ENCODE results near the gene PDCD1. TPM values are rescaled to one million over a fixed set of nuclear protein-coding genes. Genes with fewer than 3 reads are reported as not detected.

Gene PDCD1
- total RNA-seq, 6 donors from 2014 or later, result 0.49 to 4.2 (median 0.91) TPM; not detected in 1

- peaks cover 0 to 5% (median 0%) of the 10 kb centered on the region in 4 donors for H3K27me3 ChIP-seq
- ATAC-seq (ENCODE audit: low FRiP score in 2 of 2) (no peak), DNase-seq (peak in 1 of 2 donors; percentile 78)
- H3K9me3 ChIP-seq, result no peaks in the 10 kb centered on the region
- H3K4me1 ChIP-seq, result peaks cover 8 to 13% (median 9%) of the 10 kb centered on the region in 4 donors
- 90 to 92% methylated on average over 19 to 30 of the region's 39 CpGs for WGBS, 2 donors
- TF ChIP-seq POLR2AphosphoS5 (IDR thresholded peaks at IDR 0.05) (no peak), CTCF (IDR thresholded peaks at IDR 0.05) (no peak), POLR2A (IDR thresholded peaks at IDR 0.05) (no peak), EP300 (IDR thresholded peaks at IDR 0.05) (no peak)
- H3K4me3 ChIP-seq, result no peak overlapping the region
- no peak overlapping the region for H3K27ac ChIP-seq
- H3K36me3 ChIP-seq, result no peaks in the 10 kb centered on the region
These were observed 9.7 kb downstream of the PDCD1 start for GRCh38 chr2:241848761-241849615.

- no peak for ATAC-seq (ENCODE audit: low FRiP score in 2 of 2)
- Histone ChIP-seq H3K36me3 (no peaks in the 10 kb centered on the region), H3K4me1 (peaks cover 10 to 26% (median 16%) of the 10 kb centered on the region in 4 donors), H3K9me3 (no peaks in the 10 kb centered on the region), H3K4me3 (no peak overlapping the region), H3K27ac (no peak overlapping the region), H3K27me3 (peaks cover 0 to 5% (median 0%) of the 10 kb centered on the region in 4 donors)
- TF ChIP-seq EP300 (IDR thresholded peaks at IDR 0.05), result no peak
- no peak for TF ChIP-seq POLR2AphosphoS5 (IDR thresholded peaks at IDR 0.05)
- no peak for TF ChIP-seq POLR2A (IDR thresholded peaks at IDR 0.05)
- no peak for TF ChIP-seq CTCF (IDR thresholded peaks at IDR 0.05)
- no peak for DNase-seq
- WGBS, 2 donors, result 88 to 92% methylated on average over 22 of the region's 22 CpGs
These were observed 12.3 kb downstream of the PDCD1 start for GRCh38 chr2:241846406-241846805.

GRCh38 chr2:241844831-241845578 lies 13.7 kb downstream of the PDCD1 start:
- H3K27ac ChIP-seq, result no peak overlapping the region
- ATAC-seq (ENCODE audit: low FRiP score in 2 of 2) (no peak), DNase-seq (peak in 1 of 2 donors; percentile 79)
- peaks cover 10 to 26% (median 16%) of the 10 kb centered on the region in 4 donors for H3K4me1 ChIP-seq
- TF ChIP-seq EP300 (IDR thresholded peaks at IDR 0.05), result no peak
- TF ChIP-seq POLR2A (IDR thresholded peaks at IDR 0.05), result no peak
- no peak for TF ChIP-seq POLR2AphosphoS5 (IDR thresholded peaks at IDR 0.05)
- TF ChIP-seq CTCF (IDR thresholded peaks at IDR 0.05), result no peak
- H3K36me3 ChIP-seq, result no peaks in the 10 kb centered on the region
- peaks cover 0 to 5% (median 0%) of the 10 kb centered on the region in 4 donors for H3K27me3 ChIP-seq
- WGBS, 2 donors, result 81 to 86% methylated on average over 19 to 37 of the region's 37 CpGs
- no peaks in the 10 kb centered on the region for H3K9me3 ChIP-seq
- peak overlapping the region in 2 of 4 donors; percentile 46 to 51 for H3K4me3 ChIP-seq

- ATAC-seq (ENCODE audit: low FRiP score in 2 of 2) (peak; percentile 73 to 97), DNase-seq (peak; percentile 45 to 96)
- H3K36me3 ChIP-seq, result no peaks in the 10 kb centered on the region
- peaks cover 10 to 26% (median 16%) of the 10 kb centered on the region in 4 donors for H3K4me1 ChIP-seq
- TF ChIP-seq CTCF (IDR thresholded peaks at IDR 0.05), result peak in 5 of 6 experiments; percentile 17 to 57 (median 34)
- no peak for TF ChIP-seq EP300 (IDR thresholded peaks at IDR 0.05)
- TF ChIP-seq POLR2AphosphoS5 (IDR thresholded peaks at IDR 0.05), result peak in 1 of 2 donors; percentile 43
- peak in 2 of 4 donors; percentile 22 to 46 for TF ChIP-seq POLR2A (IDR thresholded peaks at IDR 0.05)
- WGBS, 2 donors, result 10 to 14% methylated on average over 30 to 41 of the region's 65 CpGs
- peak overlapping the region in 3 of 4 donors; percentile 37 to 51 (median 46) for H3K4me3 ChIP-seq
- H3K9me3 ChIP-seq, result no peaks in the 10 kb centered on the region
- H3K27me3 ChIP-seq, result peaks cover 0 to 5% (median 0%) of the 10 kb centered on the region in 4 donors
- H3K27ac ChIP-seq, result peak overlapping the region in 2 of 4 donors; percentile 26 to 71
These were observed 14.5 kb downstream of the PDCD1 start for GRCh38 chr2:241844066-241844728.

Data from upper lobe of left lung (tissue), 6 donors.